Activated CD4-positive, alpha-beta T cell treated with anti-CD3 and anti-CD28 coated beads for 4 hours (primary cell): Measurements from ENCODE around the gene FAM72B.
"Not testable (repeated sequence)": the region's sequence is repeated elsewhere in the genome, so short reads cannot be mapped to it uniquely, and the experiment has no call there.

Experiments used
- DNase-seq, 2 donors: peaks; one replicate each; pipeline ENCODE4 v3.0.0-alpha.2; 2020

The FAM72B gene

DNA sequence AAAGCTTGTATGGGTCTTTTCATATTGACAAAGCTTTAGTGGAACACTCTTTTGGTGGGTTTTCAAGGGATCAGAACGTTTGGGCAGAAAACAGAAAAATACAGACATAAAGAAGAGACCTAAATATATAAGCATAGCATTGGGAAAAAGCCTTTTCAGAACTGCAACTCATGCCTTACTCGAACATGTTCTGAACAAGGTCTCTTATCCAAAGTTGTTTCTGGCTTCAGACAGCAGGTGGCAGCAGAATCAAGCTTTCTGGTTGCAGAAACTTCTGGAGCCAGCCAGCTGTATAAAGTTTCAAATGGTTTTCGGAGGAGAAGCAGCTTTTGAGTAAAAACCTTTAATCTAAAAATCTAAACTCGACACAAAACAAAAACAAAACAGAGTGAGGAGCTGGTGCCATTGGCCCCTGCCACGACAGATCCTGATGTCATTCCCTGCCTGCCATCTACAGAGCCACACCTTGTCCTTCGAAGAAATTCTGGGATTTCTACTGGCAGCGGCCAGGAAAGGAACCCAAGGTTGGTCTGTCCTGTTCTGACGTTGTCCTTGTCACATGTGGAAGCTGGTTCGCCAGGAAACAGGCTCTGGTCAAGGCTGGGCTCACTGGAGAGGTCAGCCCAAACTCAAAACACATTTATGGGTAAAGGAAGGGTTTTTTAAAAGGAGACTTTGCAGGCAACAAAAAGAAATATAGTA lies 35.5 kb downstream of the FAM72B start:
- not testable (repeated sequence) for DNase-seq

DNA sequence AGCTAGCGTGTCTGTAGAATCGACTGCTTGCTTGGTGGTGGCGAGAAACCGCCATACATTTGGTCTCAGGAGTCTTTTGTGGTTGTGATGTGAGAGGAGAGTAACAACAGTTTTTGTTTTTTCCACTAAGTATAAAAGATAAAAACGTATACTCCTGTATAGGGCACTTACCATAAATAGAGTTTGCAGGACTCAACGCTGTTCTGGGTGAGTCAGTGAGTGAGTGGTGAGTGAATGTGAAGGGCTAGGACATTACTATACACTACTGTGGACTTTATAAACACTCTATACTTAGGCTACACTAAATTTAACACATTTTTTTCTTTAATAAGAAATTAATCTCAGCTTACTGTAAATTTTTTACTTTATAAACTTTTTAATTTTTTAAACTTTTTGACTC lies 43.7 kb downstream of the FAM72B start:
- not testable (repeated sequence) for DNase-seq

DNA sequence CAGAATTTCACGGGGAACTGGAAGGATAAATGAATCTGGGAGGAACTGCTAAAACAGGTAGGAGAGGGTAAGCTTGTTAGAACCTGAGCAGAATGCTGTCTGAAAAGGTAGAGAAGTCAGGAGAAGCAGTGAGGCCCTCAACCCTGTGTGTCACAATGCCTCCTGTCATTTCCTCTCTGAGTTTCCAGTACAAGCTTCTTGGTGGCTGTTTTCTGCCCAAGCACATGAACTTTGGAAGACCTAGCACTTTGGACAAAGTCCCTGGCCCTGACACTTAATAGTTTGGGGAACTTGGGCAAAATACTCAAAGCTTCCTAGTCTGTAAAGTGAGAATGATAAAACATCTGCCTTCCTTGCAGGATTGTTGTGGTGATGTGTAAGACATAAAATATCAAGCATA lies 52.6 kb downstream of the FAM72B start:
- not testable (repeated sequence) for DNase-seq

DNA sequence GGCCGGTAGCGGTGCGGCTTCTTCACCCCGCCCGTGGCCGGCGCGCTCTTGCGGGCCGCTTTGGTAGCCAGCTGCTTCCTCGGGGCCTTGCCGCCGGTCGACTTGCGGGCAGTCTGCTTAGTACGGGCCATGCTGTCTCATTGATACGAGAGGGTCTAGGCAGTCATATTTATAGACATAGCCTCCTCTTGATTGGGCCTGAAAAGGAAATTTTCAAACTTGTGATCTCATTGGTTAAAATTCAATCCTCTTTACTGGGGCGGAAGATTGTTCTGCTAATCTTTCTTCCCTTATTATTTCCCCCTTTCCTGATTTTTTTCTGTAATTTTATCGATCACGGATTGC lies 65.7 kb downstream of the FAM72B start:
- DNase-seq = not testable (repeated sequence)
